Vagina (tissue), 2 donors: ENCODE results near the gene CD300LD.

Experiments used
- POLR2A ChIP-seq, 2 donors: fragments of 450-650 bp; IDR thresholded peaks; one replicate each; pipeline ENCODE4 v1.6.1; 2017; ENCODE audit warnings: antibody characterized with exemption in 2 of 2, mild to moderate bottlenecking in 2 of 2, moderate library complexity in 2 of 2
- POLR2AphosphoS5 ChIP-seq, 2 donors: sonication (generic); formaldehyde crosslinking; IDR thresholded peaks; one replicate each; pipeline ENCODE4 v1.9.0; 2017; ENCODE audit warnings: antibody characterized with exemption in 2 of 2, mild to moderate bottlenecking in 2 of 2, low read depth in 1 of 2; ENCODE audit not compliant: insufficient read depth in 1 of 2
- TF ChIP-seq, protein P1 (sequence below), 3 experiments: fragments of 450-650 bp in 2 of 3; fragments of 200-600 bp in 1 of 3; sonication (generic) in 1 of 3; IDR thresholded peaks; one replicate each; pipeline ENCODE4 v1.5.1; 2017 to 2019; ENCODE audit warnings: antibody characterized with exemption in 3 of 3, mild to moderate bottlenecking in 2 of 3, moderate library complexity in 2 of 3

GRCh38 chr17:74612046-74612445 lies 20.0 kb upstream of the CD300LD start:
- TF ChIP-seq, protein P1, sequence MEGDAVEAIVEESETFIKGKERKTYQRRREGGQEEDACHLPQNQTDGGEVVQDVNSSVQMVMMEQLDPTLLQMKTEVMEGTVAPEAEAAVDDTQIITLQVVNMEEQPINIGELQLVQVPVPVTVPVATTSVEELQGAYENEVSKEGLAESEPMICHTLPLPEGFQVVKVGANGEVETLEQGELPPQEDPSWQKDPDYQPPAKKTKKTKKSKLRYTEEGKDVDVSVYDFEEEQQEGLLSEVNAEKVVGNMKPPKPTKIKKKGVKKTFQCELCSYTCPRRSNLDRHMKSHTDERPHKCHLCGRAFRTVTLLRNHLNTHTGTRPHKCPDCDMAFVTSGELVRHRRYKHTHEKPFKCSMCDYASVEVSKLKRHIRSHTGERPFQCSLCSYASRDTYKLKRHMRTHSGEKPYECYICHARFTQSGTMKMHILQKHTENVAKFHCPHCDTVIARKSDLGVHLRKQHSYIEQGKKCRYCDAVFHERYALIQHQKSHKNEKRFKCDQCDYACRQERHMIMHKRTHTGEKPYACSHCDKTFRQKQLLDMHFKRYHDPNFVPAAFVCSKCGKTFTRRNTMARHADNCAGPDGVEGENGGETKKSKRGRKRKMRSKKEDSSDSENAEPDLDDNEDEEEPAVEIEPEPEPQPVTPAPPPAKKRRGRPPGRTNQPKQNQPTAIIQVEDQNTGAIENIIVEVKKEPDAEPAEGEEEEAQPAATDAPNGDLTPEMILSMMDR (IDR thresholded peaks at IDR 0.05), result no peak
- TF ChIP-seq POLR2AphosphoS5 (IDR thresholded peaks at IDR 0.05; ENCODE audit: insufficient read depth in 1 of 2, low read depth in 1 of 2) (no peak), POLR2A (IDR thresholded peaks at IDR 0.05) (no peak)
